Tibial nerve (tissue), 4 donors: ENCODE data around the gene NADK. TPM values are rescaled to one million over a fixed set of nuclear protein-coding genes. Genes with fewer than 3 reads are reported as not detected.
"Not testable (repeated sequence)": the region's sequence is repeated elsewhere in the genome, so short reads cannot be mapped to it uniquely, and the experiment has no call there.

ENCODE experiments used
- DNase-seq, 2 donors: peaks; one replicate each; pipeline ENCODE4 v3.0.0-alpha.2; 2019; ENCODE audit warnings: low spot score in 2 of 2
- H3K27ac ChIP-seq, 4 donors: fragments of 200-600 bp; sonication (generic) in 3 of 4; one replicate each; pipeline ENCODE4 v1.5.1; 2017 to 2019; ENCODE audit warnings: mild to moderate bottlenecking in 1 of 4
- H3K27me3 ChIP-seq, 2 donors: fragments of 200-600 bp; sonication (generic) in 1 of 2; one replicate each; pipeline versions ENCODE4 v1.5.1 to v1.6.0; 2017 to 2019
- H3K36me3 ChIP-seq, 3 donors: fragments of 200-600 bp; sonication (generic); one replicate each; pipeline ENCODE4 v1.5.1; 2018 to 2019
- H3K4me1 ChIP-seq, 4 donors: fragments of 200-600 bp; sonication (generic) in 3 of 4; one replicate each; pipeline ENCODE4 v1.5.1; 2017 to 2019
- H3K4me3 ChIP-seq, 4 donors: fragments of 200-600 bp; sonication (generic) in 3 of 4; one replicate each; pipeline ENCODE4 v1.5.1; 2017 to 2019; ENCODE audit warnings: mild to moderate bottlenecking in 1 of 4, moderate library complexity in 1 of 4
- H3K9me3 ChIP-seq, 4 donors: fragments of 200-600 bp; sonication (generic) in 3 of 4; one replicate each; pipeline ENCODE4 v1.5.1; 2017 to 2019
- CTCF ChIP-seq, 5 experiments: fragments of 200-600 bp in 3 of 5; fragments of 450-650 bp in 2 of 5; sonication (generic) in 3 of 5; IDR thresholded peaks; one replicate each; pipeline ENCODE4 v1.5.1; 2016 to 2019; ENCODE audit warnings: antibody characterized with exemption in 5 of 5, mild to moderate bottlenecking in 3 of 5, moderate library complexity in 2 of 5
- EP300 ChIP-seq, 2 donors: sonication (generic); formaldehyde crosslinking; IDR thresholded peaks; one replicate each; pipeline ENCODE4 v1.6.1; 2017; ENCODE audit warnings: antibody characterized with exemption in 2 of 2, mild to moderate bottlenecking in 1 of 2
- POLR2A ChIP-seq, 2 donors: fragments of 450-650 bp; IDR thresholded peaks; one replicate each; pipeline ENCODE4 v1.6.1; 2017; ENCODE audit warnings: antibody characterized with exemption in 2 of 2, mild to moderate bottlenecking in 2 of 2, moderate library complexity in 2 of 2
- WGBS, 2 donors: methylation state at CpG; one replicate each; pipeline ENCODE4 v1.1.5; 2018; 5-methylcytosine and 5-hydroxymethylcytosine counted together
- total RNA-seq, 4 donors: library from RNA; depleted of rRNA; stranded (reverse); fragments of >200 nt; gene quantifications; one replicate each; pipeline ENCODE4 v1.1.0, GENCODE V29; 2016

NADK gene
- total RNA-seq, 4 donors from 2014 or later: 111 to 145 (median 119) TPM

- Histone ChIP-seq H3K27ac (no peak overlapping the region), H3K4me1 (peaks cover 0 to 4% (median 0%) of the 10 kb centered on the region in 4 donors), H3K9me3 (no peaks in the 10 kb centered on the region), H3K4me3 (no peak overlapping the region), H3K27me3 (no peaks in the 10 kb centered on the region), H3K36me3 (peaks cover 0 to 48% (median 3%) of the 10 kb centered on the region in 3 donors)
- TF ChIP-seq POLR2A (IDR thresholded peaks at IDR 0.05): no peak
- no peak for TF ChIP-seq EP300 (IDR thresholded peaks at IDR 0.05)
- no peak for TF ChIP-seq CTCF (IDR thresholded peaks at IDR 0.05)
- 92 to 93% methylated on average over 17 of the region's 17 CpGs for WGBS, 2 donors
- no peak for DNase-seq
Measured at GRCh38 chr1:1730870-1731269, 47.4 kb downstream of the NADK start.

GRCh38 chr1:1730230-1730629 is 48.0 kb downstream of the NADK start:
- not testable (repeated sequence) for DNase-seq, H3K27me3 ChIP-seq, H3K27ac ChIP-seq, H3K9me3 ChIP-seq, H3K4me3 ChIP-seq, H3K4me1 ChIP-seq
- 76% methylated on average over 6 of the region's 13 CpGs; no CpG with 5 or more reads in 1 of the 2 donors for WGBS, 2 donors
- H3K36me3 ChIP-seq: peaks cover 0 to 46% (median 3%) of the 10 kb centered on the region in 3 donors

GRCh38 chr1:1729116-1729816 is 49.0 kb downstream of the NADK start:
- WGBS, 2 donors: 88 to 89% methylated on average over 17 to 18 of the region's 18 CpGs
- H3K4me1 ChIP-seq, DNase-seq, H3K9me3 ChIP-seq, H3K27me3 ChIP-seq, H3K4me3 ChIP-seq: not testable (repeated sequence)
- peak overlapping the region in 2 of 4 donors; percentile 19 to 59 for H3K27ac ChIP-seq
- H3K36me3 ChIP-seq: peaks cover 0 to 43% (median 3%) of the 10 kb centered on the region in 3 donors

- H3K4me1 ChIP-seq, DNase-seq, H3K4me3 ChIP-seq, H3K9me3 ChIP-seq, H3K27me3 ChIP-seq: not testable (repeated sequence)
- Histone ChIP-seq H3K27ac (peak overlapping the region in 2 of 4 donors; percentile 19 to 59), H3K36me3 (peaks cover 0 to 35% (median 3%) of the 10 kb centered on the region in 3 donors)
- 54 to 60% methylated on average over 8 to 11 of the region's 14 CpGs for WGBS, 2 donors
Measured at GRCh38 chr1:1728308-1729005, 49.8 kb downstream of the NADK start.

- not testable (repeated sequence) for H3K9me3 ChIP-seq, H3K27ac ChIP-seq, DNase-seq, H3K27me3 ChIP-seq, H3K4me1 ChIP-seq, H3K4me3 ChIP-seq
- H3K36me3 ChIP-seq: peaks cover 0 to 22% (median 0%) of the 10 kb centered on the region in 3 donors
- WGBS, 2 donors: 85 to 90% methylated on average over 11 of the region's 12 CpGs
Measured at GRCh38 chr1:1727131-1727651, 51.1 kb downstream of the NADK start.

GRCh38 chr1:1726088-1726487 is 52.2 kb downstream of the NADK start:
- not testable (repeated sequence) for H3K27me3 ChIP-seq, DNase-seq, H3K4me3 ChIP-seq, H3K27ac ChIP-seq, H3K9me3 ChIP-seq, H3K4me1 ChIP-seq
- 95 to 97% methylated on average over 17 of the region's 17 CpGs for WGBS, 2 donors
- peaks cover 0 to 19% (median 3%) of the 10 kb centered on the region in 3 donors for H3K36me3 ChIP-seq

GRCh38 chr1:1724035-1724864 is 54.0 kb downstream of the NADK start, which contains the start of gene CDK11A:
TSS of gene CDK11A (minus strand) at chr1:1724357. CDS start at chr1:1722818, 1,539 bp downstream.
- not testable (repeated sequence) for H3K27me3 ChIP-seq, H3K9me3 ChIP-seq, H3K4me1 ChIP-seq
- TF ChIP-seq CTCF (IDR thresholded peaks at IDR 0.05) (peak in 4 of 5 experiments; percentile 4 to 72 (median 44)), EP300 (IDR thresholded peaks at IDR 0.05) (peak; percentile 89 to 94), POLR2A (IDR thresholded peaks at IDR 0.05) (peak; percentile 22 to 64)
- Histone ChIP-seq H3K4me3 (peak within 1 kb of the TSS; percentile 43 to 69 (median 58)), H3K36me3 (peaks cover 0 to 23% (median 6%) of the 10 kb centered on the region in 3 donors), H3K27ac (peak within 1 kb of the TSS; percentile 44 to 93 (median 84))
- WGBS, 2 donors: 0 to 2% methylated on average over 9 to 10 of the region's 78 CpGs
- peak; percentile 96 to 97 for DNase-seq
